Prostate gland (tissue), 2 donors: ENCODE measurements around the gene ITGA2B. TPM values are rescaled to one million over a fixed set of nuclear protein-coding genes. Genes with fewer than 3 reads are reported as not detected.
A peak's percentile ranks its signal among the peaks of the same experiment; 100 is the strongest.

Source experiments
- DNase-seq: peaks from one replicate; pipeline ENCODE4 v3.0.0-alpha.2; 2019; ENCODE audit warnings: low spot score
- H3K27ac ChIP-seq, 2 donors: fragments of 200-600 bp; sonication (generic); 2 replicates each; pipeline ENCODE4 v1.5.1; 2017 to 2019
- H3K27me3 ChIP-seq: fragments of 200-600 bp; sonication (generic); replicated peaks from 2 replicates; pipeline ENCODE4 v1.5.1; 2019; ENCODE audit not compliant: insufficient read depth
- H3K36me3 ChIP-seq, 2 donors: fragments of 200-600 bp; sonication (generic); 1 replicate in 1 of 2; 2 replicates in 1 of 2; pipeline versions ENCODE4 v1.5.1 to v1.8.1; 2017 to 2019
- H3K4me1 ChIP-seq: fragments of 200-600 bp; sonication (generic); replicated peaks from 2 replicates; pipeline ENCODE4 v1.5.1; 2019
- H3K4me3 ChIP-seq, 2 donors: fragments of 200-600 bp; sonication (generic); 2 replicates each; pipeline ENCODE4 v1.5.1; 2017 to 2019
- H3K9me3 ChIP-seq: fragments of 200-600 bp; sonication (generic); 2 replicates; pipeline ENCODE4 v1.5.1; 2017
- POLR2A ChIP-seq: fragments of 450-650 bp; IDR thresholded peaks from one replicate; pipeline ENCODE4 v1.6.1; 2016; ENCODE audit warnings: antibody characterized with exemption, mild to moderate bottlenecking
- POLR2AphosphoS5 ChIP-seq: sonication (generic); formaldehyde crosslinking; IDR thresholded peaks from one replicate; pipeline ENCODE4 v1.6.1; 2017; ENCODE audit warnings: antibody characterized with exemption
- WGBS: methylation state at CpG from one replicate; pipeline ENCODE4 v1.1.5; 2018; 5-methylcytosine and 5-hydroxymethylcytosine counted together
- intact Hi-C: fragments of 100-400 bp; cut with DNase I; formaldehyde crosslinking; loops from one replicate; pipeline ENCODE4 v1.14.2; 2022
- total RNA-seq, 2 donors: library from RNA; depleted of rRNA; stranded (reverse); fragments of >200 nt; gene quantifications; one replicate each; pipeline ENCODE4 v1.1.0, GENCODE V29; 2016
- TF ChIP-seq, protein P1 (sequence below), 4 experiments: fragments of 200-600 bp in 2 of 4; fragments of 450-650 bp in 2 of 4; sonication (generic) in 2 of 4; IDR thresholded peaks; 1 replicate in 3 of 4; 2 replicates in 1 of 4; pipeline ENCODE4 v1.5.1; 2016 to 2019; ENCODE audit warnings: antibody characterized with exemption in 4 of 4, mild to moderate bottlenecking in 2 of 4, moderate library complexity in 2 of 4

The ITGA2B gene
- total RNA-seq, 2 donors from 2014 or later: 0.27 to 0.68 TPM

DNA sequence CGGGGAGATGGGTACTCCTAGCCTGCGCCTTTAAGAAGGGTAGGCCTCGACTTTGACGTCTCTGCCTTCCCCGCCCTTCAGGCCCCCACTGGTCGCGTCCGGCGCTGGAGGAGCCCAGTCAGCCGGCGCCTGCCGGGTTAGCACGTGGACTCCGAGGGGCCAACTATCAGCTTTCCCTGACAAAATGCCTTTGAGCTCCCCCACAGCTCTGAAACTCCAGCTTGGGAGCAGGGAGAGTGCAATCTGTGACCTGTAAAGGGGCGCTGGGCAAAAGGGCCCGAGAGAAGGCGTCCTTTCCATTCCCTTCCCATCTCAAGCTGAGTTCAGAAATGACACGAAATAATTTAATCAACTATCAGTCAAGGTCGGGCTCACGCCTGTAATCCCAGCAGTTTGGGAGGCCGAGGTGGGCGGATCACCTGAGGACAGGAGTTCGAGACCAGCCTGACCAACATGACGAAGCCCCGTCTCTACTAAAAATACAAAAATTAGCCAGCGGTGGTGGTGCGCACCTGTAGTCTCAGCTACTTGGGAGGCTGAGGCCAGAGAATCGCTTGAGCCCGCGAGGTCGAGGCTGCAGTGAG is 62.5 kb downstream of the ITGA2B start:
- TF ChIP-seq, protein P1, sequence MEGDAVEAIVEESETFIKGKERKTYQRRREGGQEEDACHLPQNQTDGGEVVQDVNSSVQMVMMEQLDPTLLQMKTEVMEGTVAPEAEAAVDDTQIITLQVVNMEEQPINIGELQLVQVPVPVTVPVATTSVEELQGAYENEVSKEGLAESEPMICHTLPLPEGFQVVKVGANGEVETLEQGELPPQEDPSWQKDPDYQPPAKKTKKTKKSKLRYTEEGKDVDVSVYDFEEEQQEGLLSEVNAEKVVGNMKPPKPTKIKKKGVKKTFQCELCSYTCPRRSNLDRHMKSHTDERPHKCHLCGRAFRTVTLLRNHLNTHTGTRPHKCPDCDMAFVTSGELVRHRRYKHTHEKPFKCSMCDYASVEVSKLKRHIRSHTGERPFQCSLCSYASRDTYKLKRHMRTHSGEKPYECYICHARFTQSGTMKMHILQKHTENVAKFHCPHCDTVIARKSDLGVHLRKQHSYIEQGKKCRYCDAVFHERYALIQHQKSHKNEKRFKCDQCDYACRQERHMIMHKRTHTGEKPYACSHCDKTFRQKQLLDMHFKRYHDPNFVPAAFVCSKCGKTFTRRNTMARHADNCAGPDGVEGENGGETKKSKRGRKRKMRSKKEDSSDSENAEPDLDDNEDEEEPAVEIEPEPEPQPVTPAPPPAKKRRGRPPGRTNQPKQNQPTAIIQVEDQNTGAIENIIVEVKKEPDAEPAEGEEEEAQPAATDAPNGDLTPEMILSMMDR (IDR thresholded peaks at IDR 0.05): peak in 2 of 4 experiments; percentile 31 to 55
- TF ChIP-seq POLR2AphosphoS5: peak; percentile 99
- no peak for TF ChIP-seq POLR2A
- peak; percentile 98 for DNase-seq
- Histone ChIP-seq H3K4me1 (peaks cover 6% of the 10 kb centered on the region), H3K27ac (peak overlapping the region in 1 of 2 donors; percentile 92), H3K4me3 (peak overlapping the region; percentile 98 to 99), H3K9me3 (no peaks in the 10 kb centered on the region), H3K36me3 (no peaks in the 10 kb centered on the region), H3K27me3 (no peaks in the 10 kb centered on the region)
- intact Hi-C loops: loop anchor here (2.0 kb wide), 1 partner anchor 108 kb away; the partner anchor contains the start of gene UBTF
- WGBS: 25% methylated on average over 31 of the region's 31 CpGs

DNA sequence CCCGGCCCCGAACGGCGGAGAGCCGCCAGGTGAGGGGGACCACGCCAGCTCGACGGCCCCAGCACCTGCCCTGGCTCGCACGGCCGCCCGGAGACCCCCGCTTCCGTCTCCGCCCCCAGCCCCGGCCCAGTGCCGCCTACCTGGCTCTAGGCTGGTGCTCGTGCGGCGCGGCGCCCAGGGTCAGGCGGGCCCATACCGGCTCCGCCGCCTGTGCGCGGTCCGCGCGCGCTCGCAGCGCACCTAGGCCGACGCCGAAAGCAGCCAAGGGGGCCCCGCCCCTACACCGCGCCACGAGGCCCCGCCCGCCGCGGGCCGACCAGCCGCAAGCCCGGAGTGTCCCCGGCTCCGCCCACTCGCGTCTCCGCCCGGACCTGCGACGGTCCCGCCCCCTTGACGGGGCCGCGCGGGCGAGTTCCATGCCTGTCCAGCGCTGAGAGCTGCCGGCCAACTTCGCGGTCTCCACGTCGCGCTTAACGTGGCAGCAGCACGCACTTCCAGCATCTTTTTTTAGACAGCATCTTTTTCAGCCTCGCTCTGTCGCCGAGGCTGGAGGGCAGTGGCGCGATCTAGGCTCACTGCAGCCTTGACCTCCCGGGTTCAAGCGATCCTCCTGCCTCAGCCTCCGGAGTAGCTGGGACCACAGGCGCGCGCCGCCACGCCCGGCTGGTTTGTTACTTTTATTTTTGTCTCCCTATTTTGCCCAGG is 64.7 kb downstream of the ITGA2B start, which contains the start of gene SLC25A39:
Gene SLC25A39 (minus strand): TSS at position 253 of the 705 bp plus-strand sequence. CDS start 1,261 bp downstream, outside the sequence.
- WGBS: under 1% methylated on average over 73 of the region's 85 CpGs

DNA sequence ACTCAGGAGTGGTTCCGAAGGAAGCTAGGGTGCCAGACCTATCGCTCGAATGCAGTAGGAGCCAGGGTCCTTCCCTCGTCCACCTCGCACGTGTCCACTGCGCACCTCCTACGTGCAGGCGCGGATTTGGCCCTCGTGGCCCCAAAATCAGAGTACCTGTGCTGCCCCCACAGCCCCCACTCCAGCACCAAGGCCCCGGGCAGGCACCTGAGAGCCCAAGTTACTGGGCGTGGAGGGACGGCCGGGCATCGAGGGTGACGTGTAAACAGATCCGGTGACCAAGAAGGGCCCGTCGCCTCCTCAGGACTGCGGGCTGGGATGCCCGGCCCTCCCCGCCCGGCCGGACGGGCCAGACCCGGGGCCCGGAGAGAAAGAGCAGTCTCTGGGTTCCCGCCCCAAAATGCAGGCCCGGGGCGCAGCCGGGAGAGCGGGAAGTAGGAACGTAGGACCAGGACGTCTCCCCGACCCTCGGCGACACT is 65.3 kb downstream of the ITGA2B start:
- Histone ChIP-seq H3K27ac (peak overlapping the region; percentile 92 to 93), H3K9me3 (no peaks in the 10 kb centered on the region), H3K36me3 (peaks cover 8 to 21% of the 10 kb centered on the region in 2 donors), H3K27me3 (no peaks in the 10 kb centered on the region), H3K4me3 (peak overlapping the region; percentile 98 to 99), H3K4me1 (peaks cover 6% of the 10 kb centered on the region)
- intact Hi-C loops: loop anchor here (2.0 kb wide), 1 partner anchor 21 kb away; the partner anchor contains the start of gene GRN
- no peak for DNase-seq
- TF ChIP-seq POLR2AphosphoS5: no peak
- TF ChIP-seq, protein P1 (IDR thresholded peaks at IDR 0.05): no peak
- TF ChIP-seq POLR2A: no peak
- WGBS: under 1% methylated on average over 26 of the region's 38 CpGs

More for the DNA sequence above, 64.7 kb downstream of the ITGA2B start, which contains the start of gene SLC25A39:
- Histone ChIP-seq H3K9me3 (no peaks in the 10 kb centered on the region), H3K4me1 (peaks cover 6% of the 10 kb centered on the region), H3K4me3 (peak within 1 kb of the TSS; percentile 98 to 99), H3K27ac (peak within 1 kb of the TSS; percentile 92 to 93), H3K27me3 (no peaks in the 10 kb centered on the region), H3K36me3 (peaks cover 8 to 17% of the 10 kb centered on the region in 2 donors)
- intact Hi-C loops: loop anchor here (2.0 kb wide), 1 partner anchor 20 kb away; the partner anchor contains the start of gene GRN
- DNase-seq: peak; percentile 92
- TF ChIP-seq POLR2AphosphoS5 (peak; percentile 69), POLR2A (peak; percentile 62)
- TF ChIP-seq, protein P1 (IDR thresholded peaks at IDR 0.05): peak in 2 of 4 experiments; percentile 32 to 40

DNA sequence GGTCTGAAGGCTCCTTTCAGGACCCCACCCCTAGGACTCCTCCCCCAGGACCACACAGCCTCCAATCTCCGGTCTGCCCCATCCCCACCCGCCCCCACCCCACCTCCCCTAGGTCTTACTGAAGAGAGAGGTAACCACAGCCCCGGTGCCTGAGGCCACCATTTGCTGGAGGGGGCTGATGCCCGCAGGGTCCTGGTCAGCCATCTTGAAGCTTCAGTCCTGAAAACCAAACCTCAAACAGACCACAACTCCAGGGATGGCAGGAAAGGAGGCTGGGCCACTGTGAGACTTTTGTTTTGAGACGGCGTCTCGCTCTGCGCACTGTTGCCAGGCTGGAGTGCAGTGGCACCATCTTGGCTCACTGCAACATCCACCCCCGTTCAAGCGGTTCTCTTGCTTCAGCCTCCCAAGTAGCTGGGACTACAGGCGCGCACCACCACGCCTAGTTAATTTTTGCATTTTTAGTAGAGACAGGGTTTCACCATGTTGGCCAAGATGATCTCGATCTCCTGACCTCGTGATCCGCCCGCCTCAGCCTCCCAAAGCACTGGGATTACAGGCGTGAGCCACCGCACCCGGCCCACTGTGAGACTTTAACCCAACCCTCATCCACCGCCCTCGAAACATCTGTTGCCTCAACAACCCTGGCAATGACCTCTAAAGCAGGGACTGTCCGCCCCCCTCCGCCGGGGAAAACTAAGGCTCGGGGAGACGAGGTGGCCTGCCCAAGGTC is 65.9 kb downstream of the ITGA2B start:
- Histone ChIP-seq H3K4me3 (peak overlapping the region; percentile 98 to 99), H3K27ac (no peak overlapping the region), H3K36me3 (peaks cover 8 to 21% of the 10 kb centered on the region in 2 donors), H3K4me1 (peaks cover 6% of the 10 kb centered on the region), H3K9me3 (no peaks in the 10 kb centered on the region), H3K27me3 (no peaks in the 10 kb centered on the region)
- no peak for TF ChIP-seq POLR2AphosphoS5
- TF ChIP-seq, protein P1 (IDR thresholded peaks at IDR 0.05): no peak
- no peak for TF ChIP-seq POLR2A
- WGBS: 67% methylated on average over 27 of the region's 27 CpGs
- intact Hi-C loops: loop anchor here (2.0 kb wide), 1 partner anchor 21 kb away; the partner anchor contains the start of gene GRN
- no peak for DNase-seq
